Astrocyte (in vitro differentiated cells and primary cell): ENCODE measurements around the gene CHRDL2.

Source experiments
- EZH2 ChIP-seq: IDR thresholded peaks from 2 replicates; pipeline ENCODE4 v1.6.1; 2012; ENCODE audit warnings: mild to moderate bottlenecking, low read length, inconsistent platforms; ENCODE audit not compliant: insufficient read depth
- TF ChIP-seq, protein P1 (sequence below): IDR thresholded peaks from 2 replicates; pipeline ENCODE4 v1.5.1; 2011; ENCODE audit warnings: low read depth, mild to moderate bottlenecking, inconsistent platforms, low read length, moderate library complexity; ENCODE audit not compliant: insufficient read depth

DNA sequence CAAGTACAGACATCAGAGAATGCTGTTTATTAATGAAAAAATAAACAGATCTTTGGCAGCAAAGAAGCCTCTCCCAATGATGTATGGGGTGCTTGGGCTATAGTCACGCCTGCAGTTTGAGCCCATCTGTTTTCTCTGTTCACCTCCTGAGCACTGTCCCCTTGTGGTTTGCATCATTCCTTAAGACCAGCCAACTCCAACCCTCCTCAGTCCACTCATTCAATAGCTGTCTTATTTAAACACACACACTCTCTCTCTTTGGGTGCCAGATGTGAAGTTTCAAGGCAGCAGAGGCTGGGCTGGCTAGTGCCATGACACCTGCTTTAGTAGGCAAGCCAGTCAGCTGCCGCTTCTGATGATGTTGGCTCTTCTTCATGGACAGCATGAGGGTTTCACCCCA lies 80.7 kb downstream of the CHRDL2 start:
- TF ChIP-seq, protein P1, sequence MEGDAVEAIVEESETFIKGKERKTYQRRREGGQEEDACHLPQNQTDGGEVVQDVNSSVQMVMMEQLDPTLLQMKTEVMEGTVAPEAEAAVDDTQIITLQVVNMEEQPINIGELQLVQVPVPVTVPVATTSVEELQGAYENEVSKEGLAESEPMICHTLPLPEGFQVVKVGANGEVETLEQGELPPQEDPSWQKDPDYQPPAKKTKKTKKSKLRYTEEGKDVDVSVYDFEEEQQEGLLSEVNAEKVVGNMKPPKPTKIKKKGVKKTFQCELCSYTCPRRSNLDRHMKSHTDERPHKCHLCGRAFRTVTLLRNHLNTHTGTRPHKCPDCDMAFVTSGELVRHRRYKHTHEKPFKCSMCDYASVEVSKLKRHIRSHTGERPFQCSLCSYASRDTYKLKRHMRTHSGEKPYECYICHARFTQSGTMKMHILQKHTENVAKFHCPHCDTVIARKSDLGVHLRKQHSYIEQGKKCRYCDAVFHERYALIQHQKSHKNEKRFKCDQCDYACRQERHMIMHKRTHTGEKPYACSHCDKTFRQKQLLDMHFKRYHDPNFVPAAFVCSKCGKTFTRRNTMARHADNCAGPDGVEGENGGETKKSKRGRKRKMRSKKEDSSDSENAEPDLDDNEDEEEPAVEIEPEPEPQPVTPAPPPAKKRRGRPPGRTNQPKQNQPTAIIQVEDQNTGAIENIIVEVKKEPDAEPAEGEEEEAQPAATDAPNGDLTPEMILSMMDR = no peak
- no peak for TF ChIP-seq EZH2
